GM23338 (cell line): Measurements from ENCODE around the gene RAB5IF. TPM values are rescaled to one million over a fixed set of nuclear protein-coding genes. Genes with fewer than 3 reads are reported as not detected.

Experiments used
- CREB1 ChIP-seq: fragments of 250-450 bp; sonication (Bioruptor Pico); IDR thresholded peaks from 2 replicates; pipeline ENCODE4 v1.5.0; 2020; ENCODE audit warnings: low read depth, mild to moderate bottlenecking, moderate library complexity
- CTCF ChIP-seq, 2 experiments: fragments of 200-600 bp in 1 of 2; sonication (generic) in 1 of 2; conservative IDR thresholded peaks; 2 replicates each; pipeline versions ENCODE4 v1.5.1 to v1.6.1; 2016 to 2017; ENCODE audit warnings: antibody characterized with exemption in 2 of 2, low read depth in 2 of 2, mild to moderate bottlenecking in 2 of 2, moderate library complexity in 1 of 2
- EZH2 ChIP-seq: fragments of 200-600 bp; sonication (generic); IDR thresholded peaks from one replicate; pipeline ENCODE4 v1.8.0; 2017; ENCODE audit warnings: antibody characterized with exemption, mild to moderate bottlenecking, low read depth; ENCODE audit not compliant: unreplicated experiment
- EZH2phosphoT487 ChIP-seq: fragments of 200-600 bp; sonication (generic); IDR thresholded peaks from one replicate; pipeline ENCODE4 v1.8.1; 2018; ENCODE audit warnings: antibody characterized with exemption; ENCODE audit not compliant: unreplicated experiment
- JUNB ChIP-seq: IDR thresholded peaks from one replicate; pipeline ENCODE4 v1.6.1; 2016; ENCODE audit warnings: antibody characterized with exemption; ENCODE audit not compliant: unreplicated experiment
- NANOG ChIP-seq: IDR thresholded peaks from 2 replicates; pipeline ENCODE4 v1.6.1; 2016; ENCODE audit warnings: antibody characterized with exemption, borderline replicate concordance
- POLR2AphosphoS5 ChIP-seq: IDR thresholded peaks from 2 replicates; pipeline ENCODE4 v1.6.1; 2016; ENCODE audit warnings: antibody characterized with exemption, low read depth
- ZNF114 ChIP-seq: fragments of 250-450 bp; sonication (Bioruptor Pico); IDR thresholded peaks from 2 replicates; pipeline ENCODE4 v1.5.0; 2020; ENCODE audit warnings: mild to moderate bottlenecking, moderate library complexity
- ZNF331 ChIP-seq: fragments of 250-450 bp; sonication (Bioruptor Pico); IDR thresholded peaks from 2 replicates; pipeline ENCODE4 v1.5.0; 2020; ENCODE audit warnings: low read depth, mild to moderate bottlenecking, moderate library complexity
- polyA plus RNA-seq: library from polyadenylated mRNA; unstranded; fragments of >200 nt; fragmentation: Nextera tagmentation; extraction: Ambion mirVana; gene quantifications from 2 replicates; pipeline ENCODE4 v1.2.1, GENCODE V29; 2016
- total RNA-seq: library from RNA; depleted of rRNA; stranded (reverse); fragments of >200 nt; shearing (Covaris generic); gene quantifications from 2 replicates; pipeline ENCODE4 v1.2.3, GENCODE V29; 2014
- TF ChIP-seq, protein P1 (sequence below): fragments of 250-450 bp; sonication (Bioruptor Pico); IDR thresholded peaks from 2 replicates; pipeline ENCODE4 v1.5.0; 2020; ENCODE audit warnings: mild to moderate bottlenecking, moderate library complexity

RAB5IF gene
- total and polyA plus RNA-seq, 2 experiments from 2014 or later = 123 to 138 TPM

GRCh38 chr20:36599912-36600345, 5.7 kb upstream of the RAB5IF start (continued):
- TF ChIP-seq, protein P1, sequence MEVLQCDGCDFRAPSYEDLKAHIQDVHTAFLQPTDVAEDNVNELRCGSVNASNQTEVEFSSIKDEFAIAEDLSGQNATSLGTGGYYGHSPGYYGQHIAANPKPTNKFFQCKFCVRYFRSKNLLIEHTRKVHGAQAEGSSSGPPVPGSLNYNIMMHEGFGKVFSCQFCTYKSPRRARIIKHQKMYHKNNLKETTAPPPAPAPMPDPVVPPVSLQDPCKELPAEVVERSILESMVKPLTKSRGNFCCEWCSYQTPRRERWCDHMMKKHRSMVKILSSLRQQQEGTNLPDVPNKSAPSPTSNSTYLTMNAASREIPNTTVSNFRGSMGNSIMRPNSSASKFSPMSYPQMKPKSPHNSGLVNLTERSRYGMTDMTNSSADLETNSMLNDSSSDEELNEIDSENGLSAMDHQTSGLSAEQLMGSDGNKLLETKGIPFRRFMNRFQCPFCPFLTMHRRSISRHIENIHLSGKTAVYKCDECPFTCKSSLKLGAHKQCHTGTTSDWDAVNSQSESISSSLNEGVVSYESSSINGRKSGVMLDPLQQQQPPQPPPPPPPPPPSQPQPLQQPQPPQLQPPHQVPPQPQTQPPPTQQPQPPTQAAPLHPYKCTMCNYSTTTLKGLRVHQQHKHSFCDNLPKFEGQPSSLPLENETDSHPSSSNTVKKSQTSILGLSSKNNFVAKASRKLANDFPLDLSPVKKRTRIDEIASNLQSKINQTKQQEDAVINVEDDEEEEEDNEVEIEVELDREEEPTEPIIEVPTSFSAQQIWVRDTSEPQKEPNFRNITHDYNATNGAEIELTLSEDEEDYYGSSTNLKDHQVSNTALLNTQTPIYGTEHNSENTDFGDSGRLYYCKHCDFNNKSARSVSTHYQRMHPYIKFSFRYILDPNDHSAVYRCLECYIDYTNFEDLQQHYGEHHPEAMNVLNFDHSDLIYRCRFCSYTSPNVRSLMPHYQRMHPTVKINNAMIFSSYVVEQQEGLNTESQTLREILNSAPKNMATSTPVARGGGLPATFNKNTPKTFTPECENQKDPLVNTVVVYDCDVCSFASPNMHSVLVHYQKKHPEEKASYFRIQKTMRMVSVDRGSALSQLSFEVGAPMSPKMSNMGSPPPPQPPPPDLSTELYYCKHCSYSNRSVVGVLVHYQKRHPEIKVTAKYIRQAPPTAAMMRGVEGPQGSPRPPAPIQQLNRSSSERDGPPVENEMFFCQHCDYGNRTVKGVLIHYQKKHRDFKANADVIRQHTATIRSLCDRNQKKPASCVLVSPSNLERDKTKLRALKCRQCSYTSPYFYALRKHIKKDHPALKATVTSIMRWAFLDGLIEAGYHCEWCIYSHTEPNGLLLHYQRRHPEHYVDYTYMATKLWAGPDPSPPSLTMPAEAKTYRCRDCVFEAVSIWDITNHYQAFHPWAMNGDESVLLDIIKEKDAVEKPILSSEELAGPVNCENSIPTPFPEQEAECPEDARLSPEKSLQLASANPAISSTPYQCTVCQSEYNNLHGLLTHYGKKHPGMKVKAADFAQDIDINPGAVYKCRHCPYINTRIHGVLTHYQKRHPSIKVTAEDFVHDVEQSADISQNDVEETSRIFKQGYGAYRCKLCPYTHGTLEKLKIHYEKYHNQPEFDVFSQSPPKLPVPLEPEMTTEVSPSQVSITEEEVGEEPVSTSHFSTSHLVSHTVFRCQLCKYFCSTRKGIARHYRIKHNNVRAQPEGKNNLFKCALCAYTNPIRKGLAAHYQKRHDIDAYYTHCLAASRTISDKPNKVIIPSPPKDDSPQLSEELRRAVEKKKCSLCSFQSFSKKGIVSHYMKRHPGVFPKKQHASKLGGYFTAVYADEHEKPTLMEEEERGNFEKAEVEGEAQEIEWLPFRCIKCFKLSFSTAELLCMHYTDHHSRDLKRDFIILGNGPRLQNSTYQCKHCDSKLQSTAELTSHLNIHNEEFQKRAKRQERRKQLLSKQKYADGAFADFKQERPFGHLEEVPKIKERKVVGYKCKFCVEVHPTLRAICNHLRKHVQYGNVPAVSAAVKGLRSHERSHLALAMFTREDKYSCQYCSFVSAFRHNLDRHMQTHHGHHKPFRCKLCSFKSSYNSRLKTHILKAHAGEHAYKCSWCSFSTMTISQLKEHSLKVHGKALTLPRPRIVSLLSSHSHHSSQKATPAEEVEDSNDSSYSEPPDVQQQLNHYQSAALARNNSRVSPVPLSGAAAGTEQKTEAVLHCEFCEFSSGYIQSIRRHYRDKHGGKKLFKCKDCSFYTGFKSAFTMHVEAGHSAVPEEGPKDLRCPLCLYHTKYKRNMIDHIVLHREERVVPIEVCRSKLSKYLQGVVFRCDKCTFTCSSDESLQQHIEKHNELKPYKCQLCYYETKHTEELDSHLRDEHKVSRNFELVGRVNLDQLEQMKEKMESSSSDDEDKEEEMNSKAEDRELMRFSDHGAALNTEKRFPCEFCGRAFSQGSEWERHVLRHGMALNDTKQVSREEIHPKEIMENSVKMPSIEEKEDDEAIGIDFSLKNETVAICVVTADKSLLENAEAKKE (CRISPR knock-in tag) = no peak
- no peak for TF ChIP-seq POLR2AphosphoS5
- no peak for TF ChIP-seq NANOG
- TF ChIP-seq EZH2 = no peak
- no peak for TF ChIP-seq EZH2phosphoT487
- no peak for TF ChIP-seq CTCF (conservative IDR thresholded peaks at IDR 0.05; ENCODE audit: low read depth in 2 of 2)
- no peak for TF ChIP-seq ZNF331
- TF ChIP-seq ZNF114 (CRISPR knock-in tag) = no peak
- no peak for TF ChIP-seq JUNB
- no peak for TF ChIP-seq CREB1 (CRISPR knock-in tag)
